ENCODE measurements around the gene SYCE1L.

SYCE1L gene

GRCh38 chr16:77190478-77191258 is 8.5 kb upstream of the SYCE1L start, which contains the start of gene MON1B:
MON1B (plus strand) TSS chr16:77191190; CDS start chr16:77191486, 296 bp downstream.
- DNase-seq (ENCODE audit: insufficient read length, low spot score): peak; percentile 62
- FAIRE-seq: no peak
- no peak for TF ChIP-seq CTCF (IDR thresholded peaks at IDR 0.05; ENCODE audit: insufficient read depth, missing control alignments)

- FAIRE-seq: no peak
- no peak for TF ChIP-seq CTCF (IDR thresholded peaks at IDR 0.05; ENCODE audit: insufficient read depth, missing control alignments)
- DNase-seq (ENCODE audit: insufficient read length, low spot score): no peak
Observed at GRCh38 chr16:77191259-77191969, 7.8 kb upstream of the SYCE1L start.

- DNase-seq (ENCODE audit: insufficient read length, low spot score) (no peak), FAIRE-seq (no peak)
- no peak for TF ChIP-seq CTCF (IDR thresholded peaks at IDR 0.05; ENCODE audit: insufficient read depth, missing control alignments)
Observed at GRCh38 chr16:77193377-77193776, 5.8 kb upstream of the SYCE1L start.

GRCh38 chr16:77194295-77195231 is 4.6 kb upstream of the SYCE1L start:
- TF ChIP-seq CTCF (IDR thresholded peaks at IDR 0.05; ENCODE audit: insufficient read depth, missing control alignments): no peak

GRCh38 chr16:77195411-77195810 is 3.8 kb upstream of the SYCE1L start:
- no peak for DNase-seq (ENCODE audit: insufficient read length, low spot score)
- no peak for TF ChIP-seq CTCF (IDR thresholded peaks at IDR 0.05; ENCODE audit: insufficient read depth, missing control alignments)
- no peak for FAIRE-seq

More at GRCh38 chr16:77194295-77195231, 4.6 kb upstream of the SYCE1L start:
- DNase-seq (ENCODE audit: insufficient read length, low spot score) (no peak), FAIRE-seq (no peak)

GRCh38 chr16:77197747-77198146 is 1.5 kb upstream of the SYCE1L start:
- FAIRE-seq: no peak
- no peak for TF ChIP-seq CTCF (IDR thresholded peaks at IDR 0.05; ENCODE audit: insufficient read depth, missing control alignments)

More at GRCh38 chr16:77197747-77198146, 1.5 kb upstream of the SYCE1L start:
- no peak for DNase-seq (ENCODE audit: insufficient read length, low spot score)
